RWPE1 (cell line): Measurements from ENCODE around the gene RAB5IF.
"Not testable (repeated sequence)": the region's sequence is repeated elsewhere in the genome, so short reads cannot be mapped to it uniquely, and the experiment has no call there.

Experiments used
- CTCF ChIA-PET: fragments of 350-600 bp; sonication (Branson Sonifier 250); formaldehyde crosslinking; extraction: SDS; loops from one replicate; lab custom pipeline; 2021; lab: Yijun Ruan, JAX
- POLR2A ChIA-PET: fragments of 400-600 bp; formaldehyde crosslinking; extraction: SDS; loops from one replicate; lab custom pipeline; 2020; ENCODE audit warnings: antibody characterized with exemption; ENCODE audit not compliant: low non-redundant PET; lab: Yijun Ruan, JAX
- DNase-seq: peaks from one replicate; pipeline ENCODE4 v3.0.0; 2012; ENCODE audit warnings: low spot score
- H3K27ac ChIP-seq: fragments of 450-650 bp; 2 replicates; pipeline ENCODE4 v1.5.1; 2017
- TF ChIP-seq, protein P1 (sequence below): fragments of 450-650 bp; conservative IDR thresholded peaks from 2 replicates; pipeline ENCODE4 v1.5.1; 2017; ENCODE audit warnings: low read depth, mild to moderate bottlenecking

The RAB5IF gene

DNA sequence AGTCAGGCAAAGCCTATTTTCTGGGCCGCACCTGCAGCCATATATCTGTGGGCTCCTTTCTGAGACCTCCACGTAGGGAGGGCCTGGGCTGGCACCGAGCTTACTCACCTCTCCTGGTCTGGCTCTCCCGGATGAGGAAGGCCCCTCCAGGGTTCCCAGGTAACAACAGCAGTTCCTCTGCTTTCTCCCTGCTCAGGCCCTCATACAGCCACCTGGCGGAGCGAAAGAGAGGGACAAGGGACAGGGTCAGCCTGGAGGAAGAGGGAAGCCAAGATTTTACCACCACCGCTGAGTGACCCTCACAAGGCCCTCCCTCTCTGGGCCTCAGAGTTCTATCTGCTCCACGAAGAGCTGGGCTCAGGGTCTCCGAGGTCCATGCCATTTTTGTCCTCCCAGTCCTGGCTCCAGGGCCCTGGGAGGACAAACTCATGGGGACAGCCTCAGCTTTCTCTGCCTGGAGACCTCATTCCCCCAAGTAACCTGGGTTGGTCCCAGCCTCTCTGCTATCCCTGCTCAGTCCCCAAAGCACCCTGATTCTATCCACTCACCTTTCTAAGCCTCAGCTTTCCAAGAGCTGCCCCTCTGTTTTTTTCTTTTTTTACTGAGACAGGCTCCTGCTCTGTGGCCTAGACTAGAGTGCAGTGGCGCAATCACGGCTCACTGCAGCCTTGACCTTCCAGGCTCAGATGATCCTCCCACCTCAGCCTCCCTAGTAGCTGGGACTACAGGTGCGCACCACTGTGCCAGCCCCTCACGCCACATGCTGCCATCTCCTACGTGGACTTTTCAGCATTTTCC, 27.1 kb downstream of the RAB5IF start:
- ChIA-PET CTCF (interaction anchor here (0.6 to 1.0 kb wide), 5 partner anchors 16 to 236 kb away, joined by 3 to 4 read pairs (median 3); no protein-coding TSS in a partner anchor), POLR2A (interaction anchor here (0.5 kb wide), 2 partner anchors 117 to 426 kb away, joined by 4 to 6 read pairs; no protein-coding TSS in a partner anchor)
- TF ChIP-seq, protein P1, sequence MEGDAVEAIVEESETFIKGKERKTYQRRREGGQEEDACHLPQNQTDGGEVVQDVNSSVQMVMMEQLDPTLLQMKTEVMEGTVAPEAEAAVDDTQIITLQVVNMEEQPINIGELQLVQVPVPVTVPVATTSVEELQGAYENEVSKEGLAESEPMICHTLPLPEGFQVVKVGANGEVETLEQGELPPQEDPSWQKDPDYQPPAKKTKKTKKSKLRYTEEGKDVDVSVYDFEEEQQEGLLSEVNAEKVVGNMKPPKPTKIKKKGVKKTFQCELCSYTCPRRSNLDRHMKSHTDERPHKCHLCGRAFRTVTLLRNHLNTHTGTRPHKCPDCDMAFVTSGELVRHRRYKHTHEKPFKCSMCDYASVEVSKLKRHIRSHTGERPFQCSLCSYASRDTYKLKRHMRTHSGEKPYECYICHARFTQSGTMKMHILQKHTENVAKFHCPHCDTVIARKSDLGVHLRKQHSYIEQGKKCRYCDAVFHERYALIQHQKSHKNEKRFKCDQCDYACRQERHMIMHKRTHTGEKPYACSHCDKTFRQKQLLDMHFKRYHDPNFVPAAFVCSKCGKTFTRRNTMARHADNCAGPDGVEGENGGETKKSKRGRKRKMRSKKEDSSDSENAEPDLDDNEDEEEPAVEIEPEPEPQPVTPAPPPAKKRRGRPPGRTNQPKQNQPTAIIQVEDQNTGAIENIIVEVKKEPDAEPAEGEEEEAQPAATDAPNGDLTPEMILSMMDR: no peak
- H3K27ac ChIP-seq: no peak overlapping the region
- no peak for DNase-seq

DNA sequence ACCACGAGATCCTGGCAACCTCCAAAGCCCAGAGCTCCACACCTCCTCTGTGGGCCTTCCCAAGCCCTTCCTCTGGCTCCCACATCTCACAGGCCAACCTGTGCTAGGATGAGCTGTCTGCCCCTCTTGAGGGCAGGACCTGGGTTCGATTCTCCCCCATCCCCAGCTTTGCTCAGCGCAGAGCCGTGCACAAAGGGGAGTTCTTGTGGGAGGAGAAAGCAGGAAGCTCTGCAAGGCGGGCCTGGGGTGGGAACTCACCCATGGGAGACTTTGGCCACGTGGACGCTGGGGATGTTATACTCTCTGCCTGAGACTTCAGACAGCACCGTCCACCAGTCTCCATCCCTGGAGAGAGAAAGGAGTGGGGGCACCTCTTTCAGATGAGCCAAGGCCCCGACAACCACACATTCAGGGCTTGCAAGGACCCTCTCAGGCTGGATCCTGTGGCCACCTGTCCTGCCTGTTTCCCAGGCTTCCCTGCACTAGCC, 27.8 kb downstream of the RAB5IF start:
- ChIA-PET CTCF (interaction anchor here (0.7 to 1.0 kb wide), 3 partner anchors 20 to 60 kb away, joined by 3 to 4 read pairs (median 3); no protein-coding TSS in a partner anchor), POLR2A (interaction anchor here (0.5 kb wide), 1 partner anchor 425 kb away, joined by 6 read pairs; no protein-coding TSS in a partner anchor)
- H3K27ac ChIP-seq: no peak overlapping the region
- DNase-seq: no peak
- TF ChIP-seq, protein P1: no peak

DNA sequence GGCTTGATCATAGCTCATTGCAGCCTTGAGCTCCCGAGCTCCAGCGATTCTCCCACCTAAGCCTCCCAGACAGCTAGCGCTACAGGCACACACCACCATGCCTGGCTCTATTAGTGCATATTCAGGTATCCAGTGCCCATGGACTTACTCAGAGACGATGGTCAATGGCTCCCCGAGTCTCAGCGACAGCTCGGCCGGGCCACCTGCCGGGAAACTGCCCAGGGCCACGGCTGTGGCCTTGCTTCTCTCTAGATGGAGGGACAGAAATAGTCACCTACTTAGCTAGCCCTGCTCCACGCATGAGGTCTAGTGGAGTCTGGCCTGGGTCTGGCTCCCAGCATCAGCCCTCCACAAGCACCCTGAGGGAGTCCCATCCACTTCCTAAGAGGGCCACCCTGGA, 28.8 kb downstream of the RAB5IF start:
- POLR2A ChIA-PET: no interaction called here
- TF ChIP-seq, protein P1: no peak
- CTCF ChIA-PET: no interaction called here
- DNase-seq: no peak
- no peak overlapping the region for H3K27ac ChIP-seq

DNA sequence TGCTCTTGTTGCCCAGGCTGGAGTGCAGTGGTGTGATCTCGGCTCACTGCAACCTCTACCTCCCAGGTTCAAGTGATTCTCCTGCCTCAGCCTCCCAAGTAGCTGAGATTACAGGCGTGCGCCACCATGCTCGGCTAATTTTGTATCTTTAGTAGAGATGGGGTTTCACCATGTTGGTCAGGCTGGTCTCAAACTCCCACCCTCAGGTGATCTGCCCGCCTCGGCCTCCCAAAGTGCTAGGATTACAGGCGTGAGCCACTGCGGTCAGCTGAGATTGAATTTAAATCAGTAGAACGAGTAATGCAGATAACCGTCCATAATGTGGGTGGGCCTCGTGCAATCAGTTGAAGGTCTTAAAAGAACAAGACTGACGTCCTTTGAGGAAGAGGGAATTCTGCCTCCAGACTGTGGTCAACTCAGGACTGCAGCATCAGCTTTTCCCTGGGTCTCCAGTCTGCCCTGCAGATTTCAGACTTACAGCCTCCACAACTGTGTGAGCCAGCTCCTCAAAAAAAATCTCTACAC, 33.4 kb downstream of the RAB5IF start:
- POLR2A ChIA-PET: not testable (repeated sequence)

DNA sequence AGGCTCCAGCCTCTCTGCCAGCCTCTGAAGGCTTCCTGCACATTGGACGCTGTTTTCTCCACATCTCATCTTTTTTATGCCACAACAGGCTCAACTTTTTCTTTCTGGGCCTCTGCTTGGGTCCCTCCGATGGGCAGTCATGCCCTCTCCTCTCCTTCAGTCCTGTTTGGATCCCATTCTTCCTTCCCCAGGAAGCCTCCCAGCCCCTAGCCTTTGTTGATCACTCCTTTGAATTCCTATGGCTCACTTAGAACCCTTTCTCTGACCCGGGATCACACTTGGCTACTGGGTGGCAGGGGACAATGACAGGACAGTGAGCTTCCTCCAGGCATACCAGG, 35.9 kb downstream of the RAB5IF start:
- ChIA-PET CTCF (no interaction called here), POLR2A (no interaction called here)
- H3K27ac ChIP-seq: no peak overlapping the region
- DNase-seq: no peak
- TF ChIP-seq, protein P1: no peak

More for the DNA sequence above, 33.4 kb downstream of the RAB5IF start:
- not testable (repeated sequence) for H3K27ac ChIP-seq, DNase-seq
- CTCF ChIA-PET: interaction anchor here (0.6 kb wide), 1 partner anchor 158 kb away, joined by 4 read pairs; no protein-coding TSS in a partner anchor

DNA sequence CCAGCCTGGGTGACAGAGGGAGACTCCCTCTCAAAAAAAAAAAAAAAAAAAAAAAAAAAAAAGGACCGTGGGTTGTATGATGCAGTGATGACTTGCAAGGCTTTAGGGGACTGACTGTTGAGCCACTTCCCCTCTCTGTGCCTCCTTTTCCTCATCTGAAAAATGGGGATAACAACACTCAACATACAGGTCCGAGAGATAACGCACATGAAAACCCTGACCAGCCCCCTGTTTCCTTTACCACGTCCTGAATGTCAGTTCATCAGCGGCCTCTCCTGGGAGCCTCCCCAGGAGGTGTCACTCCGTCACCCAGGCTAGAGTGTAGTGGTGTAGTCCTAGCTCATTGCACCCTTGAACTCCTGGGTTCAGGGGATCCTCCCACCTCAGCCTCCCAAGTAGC, 36.6 kb downstream of the RAB5IF start:
- H3K27ac ChIP-seq: no peak overlapping the region
- CTCF ChIA-PET: no interaction called here
- DNase-seq: no peak
- TF ChIP-seq, protein P1: no peak
- POLR2A ChIA-PET: no interaction called here
